GM19468 (cell line): ENCODE results near the gene ANKS1B.

Experiments
- ATAC-seq: cut with Tn5 transposase; IDR thresholded peaks from one replicate; pipeline ENCODE4 v1.9.1; 2021; ENCODE audit warnings: mild to moderate bottlenecking, moderate library complexity, moderate number of reproducible peaks; ENCODE audit not compliant: unreplicated experiment; ENCODE audit errors: extremely low read depth

ANKS1B gene

GRCh38 chr12:99413751-99414150 is 571.0 kb downstream of the ANKS1B start:
- no peak for ATAC-seq

DNA sequence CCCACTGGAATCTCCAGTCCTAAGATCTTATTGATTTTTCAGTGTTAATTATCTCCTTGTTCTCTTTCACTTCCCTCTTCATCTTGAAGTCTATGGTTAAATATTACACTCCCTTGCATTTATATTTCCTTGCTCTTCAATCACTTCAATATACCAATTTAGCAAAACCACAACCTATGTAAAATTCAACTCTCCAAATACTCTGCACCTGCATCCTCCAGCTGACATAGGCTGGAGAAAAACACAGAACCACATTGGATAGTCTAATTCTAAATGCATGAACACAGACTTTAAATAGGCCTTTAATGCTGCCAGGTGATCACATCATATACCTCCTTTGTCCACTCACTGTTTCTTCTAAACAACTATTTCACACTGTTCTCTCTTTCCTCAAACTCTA is 591.0 kb downstream of the ANKS1B start:
- ATAC-seq: peak; percentile 69

GRCh38 chr12:99392091-99392850 is 592.5 kb downstream of the ANKS1B start:
- no peak for ATAC-seq

- no peak for ATAC-seq
These were observed 594.0 kb downstream of the ANKS1B start for GRCh38 chr12:99390707-99391106.

- ATAC-seq: no peak
These were observed 595.0 kb downstream of the ANKS1B start for GRCh38 chr12:99389751-99390150.

DNA sequence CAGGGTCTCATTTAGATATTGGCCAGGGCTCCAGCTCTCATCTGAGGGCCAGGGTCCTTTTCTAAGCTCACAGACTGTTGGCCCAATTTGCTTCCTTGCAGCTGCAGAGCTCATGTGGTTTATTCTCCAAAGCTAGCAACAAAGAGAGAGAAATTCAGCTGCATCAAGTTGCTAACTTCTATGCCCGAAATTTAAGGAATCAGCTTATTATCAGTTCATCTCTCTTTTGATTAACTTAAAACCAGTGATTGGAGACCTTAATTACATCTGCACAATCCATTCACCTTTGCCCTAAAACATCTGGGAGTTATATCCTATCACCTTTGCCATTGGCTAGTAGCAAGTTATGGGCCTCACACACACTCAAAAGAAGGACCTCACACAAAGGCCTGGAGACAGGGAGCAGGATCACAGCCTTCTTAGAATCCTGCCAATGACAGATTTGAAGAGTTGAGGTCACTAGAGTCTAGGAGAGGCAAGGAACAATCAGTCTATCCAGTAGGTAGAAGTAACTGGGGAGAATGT is 596.0 kb downstream of the ANKS1B start:
- ATAC-seq: no peak

DNA sequence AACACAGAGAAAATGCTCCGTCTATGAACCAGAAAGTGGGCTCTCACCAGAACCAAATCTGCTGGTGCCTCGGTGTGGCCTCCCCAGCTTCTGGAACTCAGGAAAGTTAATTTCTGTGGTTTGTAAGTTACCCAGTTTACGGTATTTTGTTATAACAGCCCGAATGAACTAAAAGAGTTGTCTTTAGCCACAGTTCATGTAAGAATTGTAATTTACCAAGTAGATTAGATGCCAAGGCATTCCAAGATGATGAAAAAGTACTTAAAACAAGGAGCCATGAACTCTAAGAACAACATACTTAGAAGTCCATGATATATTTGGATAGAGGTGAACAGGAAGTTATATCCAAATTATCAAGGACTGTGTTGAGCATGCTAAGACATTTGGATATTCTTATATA is 597.1 kb downstream of the ANKS1B start:
- ATAC-seq: no peak

DNA sequence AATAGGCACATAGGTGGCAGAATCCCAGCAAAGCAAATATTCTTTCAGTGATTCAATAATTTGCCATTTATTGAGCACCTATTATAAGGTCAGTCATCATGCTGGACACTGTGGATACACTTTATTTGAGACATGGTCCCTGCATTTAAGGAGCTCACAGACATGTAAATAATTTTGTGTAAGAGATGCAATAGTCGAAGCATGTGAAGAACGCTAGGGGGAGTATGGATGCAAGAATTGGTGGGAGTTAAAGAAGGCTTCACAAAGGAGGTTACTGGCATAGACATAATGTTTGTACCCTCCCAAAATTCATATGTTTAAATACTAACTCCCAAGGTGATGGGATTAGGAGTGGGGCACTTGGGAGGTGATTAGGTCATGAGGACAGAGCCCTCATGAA is 597.8 kb downstream of the ANKS1B start:
- ATAC-seq: no peak

- no peak for ATAC-seq
These were observed 601.5 kb downstream of the ANKS1B start for GRCh38 chr12:99383258-99383657.

DNA sequence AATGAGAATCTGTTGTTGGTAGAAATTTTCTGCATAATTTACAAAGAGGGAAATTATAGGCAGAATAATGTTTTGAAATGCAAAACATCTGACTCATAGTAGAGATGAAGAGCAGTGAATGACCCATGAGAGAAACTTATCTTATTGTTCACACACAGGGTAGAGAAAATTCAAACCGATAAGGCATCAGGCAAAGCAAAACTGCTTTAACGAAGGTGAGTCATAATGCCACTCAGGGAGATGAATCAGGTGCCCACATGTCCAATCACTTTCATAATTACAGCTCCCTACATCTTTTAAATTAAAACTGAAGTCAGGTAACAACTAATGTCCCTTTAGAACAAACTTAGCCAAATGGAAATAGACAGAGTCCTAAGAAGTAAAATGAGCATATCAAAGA is 602.7 kb downstream of the ANKS1B start:
- ATAC-seq: peak; percentile 82

DNA sequence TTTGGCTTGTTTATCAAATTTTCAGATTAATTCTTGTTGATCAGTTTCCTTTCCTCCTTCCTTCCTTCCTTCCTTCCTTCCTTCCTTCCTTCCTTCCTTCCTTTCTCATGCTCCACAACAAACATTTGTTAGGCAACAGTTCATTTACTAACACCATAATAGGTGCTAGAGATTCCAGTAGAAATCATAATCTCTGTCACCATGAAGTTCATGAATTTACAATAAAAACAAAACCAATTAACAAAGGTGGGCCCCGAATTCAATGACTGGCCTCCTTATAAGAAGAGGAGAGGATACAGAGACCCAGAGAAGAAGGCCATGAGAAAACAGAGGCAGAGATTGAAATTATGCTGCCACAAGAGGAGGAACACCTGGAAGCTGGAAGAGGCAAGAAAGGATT is 604.0 kb downstream of the ANKS1B start:
- no peak for ATAC-seq

DNA sequence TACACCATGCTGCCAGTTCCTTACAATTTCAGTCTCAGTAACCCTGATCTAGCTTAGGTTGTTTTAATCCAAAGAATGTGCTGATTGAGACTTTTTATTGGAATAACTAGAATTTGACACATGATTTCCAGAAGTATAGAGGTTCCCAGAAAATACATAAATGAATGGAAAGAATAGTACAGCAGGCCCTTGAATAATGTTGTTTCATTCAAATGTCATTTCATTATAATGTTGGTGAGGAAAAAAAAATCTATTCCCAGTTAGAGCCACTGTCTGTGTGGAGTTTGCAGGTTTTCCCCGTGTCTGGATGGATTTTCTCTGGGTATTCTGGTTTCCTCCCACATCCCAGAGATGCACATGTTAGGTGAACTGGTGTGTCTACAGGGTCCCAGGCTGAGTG is 610.7 kb downstream of the ANKS1B start:
- no peak for ATAC-seq

DNA sequence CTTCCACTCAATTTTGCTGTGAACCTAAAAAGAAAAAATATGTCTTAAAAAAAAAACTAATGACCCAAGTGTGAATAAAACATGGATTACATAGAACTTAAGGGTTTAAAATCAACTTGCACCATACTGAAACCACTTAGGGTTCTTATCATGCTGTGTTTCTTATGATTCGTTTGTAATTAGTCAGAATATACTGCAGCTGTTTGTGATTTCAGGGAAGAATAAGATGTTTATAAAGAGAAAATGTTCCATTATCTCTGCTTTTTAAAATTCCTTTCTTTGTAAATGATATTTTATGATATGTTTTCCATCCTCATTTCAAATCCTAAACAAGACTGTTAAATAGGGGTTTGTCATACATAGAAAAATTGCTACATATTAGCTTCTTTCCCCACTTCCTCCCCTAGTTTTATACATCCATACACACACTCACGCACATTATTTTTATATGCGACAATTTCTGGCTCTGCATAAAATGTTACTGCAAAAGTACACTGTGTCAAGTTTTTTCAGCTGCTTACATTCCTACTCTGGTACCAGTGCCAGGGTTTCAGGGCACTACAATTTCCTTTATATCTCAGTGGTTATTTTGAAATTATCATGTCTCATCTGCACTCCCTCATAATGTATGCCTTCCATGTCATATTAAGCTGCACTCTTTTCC is 612.3 kb downstream of the ANKS1B start:
- ATAC-seq: no peak

- peak; percentile 40 for ATAC-seq
These were observed 614.2 kb downstream of the ANKS1B start for GRCh38 chr12:99370421-99371138.

- no peak for ATAC-seq
These were observed 617.6 kb downstream of the ANKS1B start for GRCh38 chr12:99367181-99367580.

GRCh38 chr12:99352269-99352668 is 632.5 kb downstream of the ANKS1B start:
- ATAC-seq: no peak

DNA sequence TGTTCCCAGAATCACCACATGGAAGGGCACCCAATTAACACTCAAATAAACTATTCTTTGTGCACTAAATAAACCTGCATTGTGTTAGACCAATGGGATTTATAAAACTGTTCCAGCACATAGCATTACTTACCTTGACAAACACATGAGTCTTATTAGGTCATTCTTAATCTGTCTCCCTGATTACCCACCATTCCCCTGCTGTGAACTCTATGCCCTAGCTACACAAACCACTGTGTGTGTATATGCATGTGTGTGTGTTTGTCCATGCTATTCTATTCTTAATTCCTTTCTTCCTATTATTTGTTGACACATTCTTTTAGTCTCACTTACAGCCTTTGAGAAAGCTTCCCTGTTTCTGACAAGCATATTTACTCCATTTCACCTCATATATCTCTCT is 640.8 kb downstream of the ANKS1B start:
- no peak for ATAC-seq

DNA sequence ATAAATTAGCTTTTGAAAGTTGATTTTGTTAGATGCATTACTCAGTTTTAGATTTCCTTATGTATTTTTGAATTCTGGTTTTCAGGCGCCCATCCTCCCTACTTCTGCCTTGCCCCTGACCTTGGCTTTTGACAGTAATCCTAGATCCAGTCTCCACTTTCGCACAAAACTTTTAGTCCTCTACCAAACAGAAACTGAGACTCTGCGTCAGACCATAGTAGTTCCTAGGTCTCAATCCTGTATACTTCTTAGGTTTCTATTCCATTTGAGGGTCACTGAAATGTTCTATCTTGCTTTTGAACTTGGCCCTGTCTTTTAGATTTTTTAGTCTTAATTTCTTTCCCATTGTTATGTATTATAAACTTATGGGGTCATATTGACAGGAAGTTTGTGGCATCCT is 645.1 kb downstream of the ANKS1B start:
- no peak for ATAC-seq

DNA sequence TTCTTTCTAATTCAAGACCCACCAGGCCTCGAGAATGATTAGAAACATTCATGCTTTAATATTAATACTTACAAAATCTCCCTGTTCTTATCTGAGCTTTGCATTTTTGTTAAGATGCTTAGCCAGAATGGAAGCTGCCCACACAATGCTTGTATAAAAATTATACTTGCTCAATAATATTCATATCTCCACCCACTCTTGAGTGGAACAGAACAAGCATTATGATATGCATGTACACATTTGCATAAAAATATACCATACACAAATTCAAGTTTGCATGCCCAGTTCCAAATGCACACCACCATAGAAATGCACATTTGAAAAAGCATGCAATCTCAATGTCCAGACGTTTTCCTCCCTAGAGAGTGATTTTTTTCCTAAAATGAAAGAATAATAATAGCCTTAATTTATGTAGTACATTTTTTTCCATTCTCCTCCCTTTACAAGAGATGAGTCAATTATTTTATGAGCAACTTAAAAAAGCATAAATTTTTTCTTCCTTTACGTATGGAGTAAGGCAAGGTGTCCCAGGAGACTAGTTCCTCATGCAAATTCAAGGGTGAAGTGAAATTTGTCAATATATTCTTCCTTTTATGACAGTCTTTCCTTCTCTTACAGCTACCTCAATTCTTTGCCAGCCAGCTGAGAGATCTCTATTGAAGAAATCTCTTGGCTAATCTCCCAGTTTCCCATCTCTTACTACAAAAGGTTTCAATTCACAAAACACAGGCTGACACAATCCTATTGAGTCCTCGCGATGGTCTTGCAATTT is 650.3 kb downstream of the ANKS1B start:
- no peak for ATAC-seq

GRCh38 chr12:99332936-99333591 is 651.7 kb downstream of the ANKS1B start:
- no peak for ATAC-seq
